Activated CD4-positive, alpha-beta memory T cell treated with anti-CD3 and anti-CD28 coated beads for 36 hours (primary cell): ENCODE results near the gene INSC. TPM values are rescaled to one million over a fixed set of nuclear protein-coding genes. Genes with fewer than 3 reads are reported as not detected.

Experiments
- CTCF ChIA-PET: fragments of 350-600 bp; sonication (Branson Sonifier 250); formaldehyde crosslinking; loops from one replicate; lab custom pipeline; 2021; ENCODE audit warnings: antibody characterized with exemption, inconsistent platforms; lab: Charles Lee
- POLR2A ChIA-PET: fragments of 350-600 bp; sonication (Branson Sonifier 250); formaldehyde crosslinking; loops from one replicate; lab custom pipeline; 2021; ENCODE audit warnings: antibody characterized with exemption; lab: Charles Lee
- DNase-seq: peaks from one replicate; pipeline ENCODE4 v3.0.0-alpha.2; 2020
- H3K27ac Mint-ChIP-seq: one replicate; pipeline ENCODE4 v1.8.0; 2021; ENCODE audit warnings: mixed read lengths
- H3K27me3 Mint-ChIP-seq: one replicate; pipeline ENCODE4 v1.8.0; 2021; ENCODE audit warnings: mixed read lengths
- H3K36me3 Mint-ChIP-seq: one replicate; pipeline ENCODE4 v1.8.0; 2021; ENCODE audit warnings: mixed read lengths
- H3K4me1 Mint-ChIP-seq: one replicate; pipeline ENCODE4 v1.8.0; 2021; ENCODE audit warnings: low read depth, mixed read lengths
- H3K4me3 Mint-ChIP-seq: one replicate; pipeline ENCODE4 v1.8.0; 2021; ENCODE audit warnings: mild to moderate bottlenecking, mixed read lengths
- H3K9me3 Mint-ChIP-seq: one replicate; pipeline ENCODE4 v1.8.0; 2021; ENCODE audit warnings: mixed read lengths
- intact Hi-C: fragments of 100-400 bp; cut with micrococcal nuclease; formaldehyde crosslinking; loops from one replicate; pipeline ENCODE4 v1.15.1; 2023
- total RNA-seq, 2 experiments: library from RNA; stranded (reverse); gene quantifications; one replicate each; pipeline ENCODE4 v1.2.3, GENCODE V29; 2021

The INSC gene
- total RNA-seq, 2 experiments from 2014 or later: 0.34 to 0.36 TPM

DNA sequence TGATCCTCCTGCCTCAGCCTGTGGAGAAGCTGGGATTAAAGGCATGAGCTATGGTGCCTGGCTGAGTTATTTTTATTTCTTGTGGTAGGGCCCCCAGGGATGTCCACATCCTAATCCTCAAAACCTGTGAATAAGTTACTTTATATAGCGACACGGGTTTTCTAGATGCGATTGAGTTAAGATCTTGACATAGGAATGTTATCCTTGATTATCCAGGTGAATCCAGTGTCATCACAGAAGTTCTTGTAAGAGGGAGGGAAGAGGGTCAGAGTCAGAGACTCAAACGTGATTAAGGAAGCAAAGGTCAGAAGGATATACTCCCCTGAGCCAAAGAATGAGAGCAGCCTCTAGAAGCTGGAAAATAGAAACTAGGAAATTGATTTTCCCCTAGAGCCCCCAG lies 117.8 kb downstream of the INSC start:
- Mint-ChIP-seq H3K9me3 (no peaks in the 10 kb centered on the region), H3K4me3 (no peak overlapping the region), H3K27ac (no peak overlapping the region), H3K36me3 (no peaks in the 10 kb centered on the region), H3K27me3 (peaks cover 3% of the 10 kb centered on the region), H3K4me1 (no peaks in the 10 kb centered on the region)
- POLR2A ChIA-PET: no interaction called here
- CTCF ChIA-PET: no interaction called here
- intact Hi-C loops: no loop called here
- DNase-seq: no peak

DNA sequence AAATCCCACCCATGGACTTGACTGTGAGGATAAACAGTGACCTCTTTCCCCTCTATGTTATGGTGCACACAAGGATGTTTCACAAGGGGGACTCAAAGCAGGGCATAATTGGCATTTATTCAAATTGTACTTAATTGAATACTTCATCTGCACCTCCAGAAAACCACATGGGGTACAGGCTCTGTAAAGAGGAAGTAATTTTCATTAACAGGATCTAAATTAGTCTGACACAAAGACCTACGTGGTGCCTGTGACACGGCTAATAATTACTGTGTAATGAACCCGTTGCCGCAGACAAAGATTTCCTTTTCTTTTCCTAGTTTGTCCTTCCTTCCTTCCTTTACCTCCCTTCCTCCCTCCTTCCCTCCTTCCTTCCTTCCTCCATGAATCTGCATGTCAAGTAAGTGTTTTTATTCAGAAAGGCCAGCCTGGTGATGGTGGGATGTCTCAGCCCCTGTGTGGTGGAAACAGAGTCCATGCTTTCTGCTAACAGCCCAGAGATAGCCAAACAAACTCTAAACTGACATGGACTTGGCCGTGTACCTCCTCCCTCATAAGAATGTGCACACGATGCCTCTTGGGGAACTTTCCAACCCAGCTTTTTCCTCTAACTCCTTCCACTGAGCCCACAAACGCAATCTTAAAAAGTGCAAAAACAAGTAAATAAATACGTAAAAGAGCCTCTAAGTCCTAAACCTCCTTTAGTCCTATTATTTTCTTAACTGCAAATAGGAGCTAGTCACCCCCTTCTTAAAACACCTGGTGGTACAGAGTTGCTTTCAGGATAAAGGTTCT lies 118.8 kb downstream of the INSC start:
- Mint-ChIP-seq H3K4me1 (no peaks in the 10 kb centered on the region), H3K27ac (no peak overlapping the region), H3K9me3 (peaks cover 2% of the 10 kb centered on the region), H3K36me3 (no peaks in the 10 kb centered on the region), H3K27me3 (peaks cover 3% of the 10 kb centered on the region), H3K4me3 (no peak overlapping the region)
- POLR2A ChIA-PET: no interaction called here
- CTCF ChIA-PET: interaction anchor here (1.0 kb wide), 1 partner anchor 133 kb away, joined by 3 read pairs; no protein-coding TSS in a partner anchor
- no peak for DNase-seq
- intact Hi-C loops: no loop called here

GRCh38 chr11:15234796-15235195 lies 120.1 kb downstream of the INSC start:
- no peak overlapping the region for H3K4me3 Mint-ChIP-seq
- intact Hi-C loops: no loop called here
- H3K9me3 Mint-ChIP-seq: peaks cover 2% of the 10 kb centered on the region
- no peaks in the 10 kb centered on the region for H3K27me3 Mint-ChIP-seq
- ChIA-PET CTCF (no interaction called here), POLR2A (no interaction called here)
- DNase-seq: no peak
- H3K27ac Mint-ChIP-seq: no peak overlapping the region
- no peaks in the 10 kb centered on the region for H3K36me3 Mint-ChIP-seq
- H3K4me1 Mint-ChIP-seq: no peaks in the 10 kb centered on the region

DNA sequence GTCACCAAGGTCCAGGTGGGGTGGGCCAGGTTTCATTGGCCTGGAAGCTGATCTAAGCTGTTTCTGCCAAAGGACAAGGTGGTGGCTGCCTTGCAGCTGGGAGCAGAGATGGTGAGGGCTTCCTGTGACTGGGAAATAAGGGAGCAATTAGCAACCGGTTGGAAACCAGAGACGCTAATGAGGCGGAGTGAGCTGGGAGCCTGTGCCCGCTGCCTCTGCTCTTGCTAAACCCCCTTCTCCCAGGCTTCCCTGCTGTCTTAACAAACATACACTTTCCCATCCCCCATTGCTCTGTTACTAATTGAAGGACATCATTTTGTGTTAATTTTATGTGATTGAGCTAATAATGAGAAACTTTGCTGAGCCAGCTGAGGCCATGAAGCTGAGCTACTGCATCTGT lies 121.8 kb downstream of the INSC start:
- Mint-ChIP-seq H3K4me3 (no peak overlapping the region), H3K4me1 (no peaks in the 10 kb centered on the region), H3K27ac (no peak overlapping the region), H3K36me3 (no peaks in the 10 kb centered on the region), H3K27me3 (no peaks in the 10 kb centered on the region), H3K9me3 (peaks cover 2% of the 10 kb centered on the region)
- ChIA-PET POLR2A (no interaction called here), CTCF (no interaction called here)
- DNase-seq: no peak
- intact Hi-C loops: no loop called here

DNA sequence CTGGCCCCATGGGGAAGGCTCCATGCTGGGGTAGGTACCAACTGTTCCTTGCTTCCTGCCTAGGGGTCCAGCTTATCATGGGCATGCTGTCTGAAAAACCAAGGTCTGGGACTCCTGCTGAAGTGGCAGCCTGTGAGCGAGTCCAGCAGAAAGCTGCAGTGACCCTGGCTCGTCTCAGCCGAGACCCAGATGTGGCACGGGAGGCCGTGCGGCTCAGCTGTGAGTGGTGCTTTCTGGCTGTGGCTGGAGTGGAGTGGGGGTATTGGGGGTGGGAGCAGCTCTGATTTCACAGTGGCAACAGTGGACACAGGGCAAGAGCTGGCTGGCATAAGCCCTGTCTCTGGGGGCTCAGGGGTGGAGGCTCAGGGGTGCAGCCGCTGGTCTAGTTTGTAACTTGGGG lies 124.1 kb downstream of the INSC start:
- H3K27ac Mint-ChIP-seq: no peak overlapping the region
- H3K4me1 Mint-ChIP-seq: no peaks in the 10 kb centered on the region
- DNase-seq: no peak
- no peaks in the 10 kb centered on the region for H3K27me3 Mint-ChIP-seq
- peaks cover 2% of the 10 kb centered on the region for H3K9me3 Mint-ChIP-seq
- H3K4me3 Mint-ChIP-seq: no peak overlapping the region
- H3K36me3 Mint-ChIP-seq: no peaks in the 10 kb centered on the region
- POLR2A ChIA-PET: no interaction called here
- CTCF ChIA-PET: no interaction called here
- intact Hi-C loops: no loop called here

- Mint-ChIP-seq H3K4me3 (no peak overlapping the region), H3K4me1 (no peaks in the 10 kb centered on the region), H3K27ac (no peak overlapping the region), H3K27me3 (peaks cover 1% of the 10 kb centered on the region), H3K36me3 (no peaks in the 10 kb centered on the region), H3K9me3 (no peaks in the 10 kb centered on the region)
- no peak for DNase-seq
- ChIA-PET POLR2A (no interaction called here), CTCF (no interaction called here)
- intact Hi-C loops: no loop called here
Observed at GRCh38 chr11:15248749-15249148, 134.0 kb downstream of the INSC start.

DNA sequence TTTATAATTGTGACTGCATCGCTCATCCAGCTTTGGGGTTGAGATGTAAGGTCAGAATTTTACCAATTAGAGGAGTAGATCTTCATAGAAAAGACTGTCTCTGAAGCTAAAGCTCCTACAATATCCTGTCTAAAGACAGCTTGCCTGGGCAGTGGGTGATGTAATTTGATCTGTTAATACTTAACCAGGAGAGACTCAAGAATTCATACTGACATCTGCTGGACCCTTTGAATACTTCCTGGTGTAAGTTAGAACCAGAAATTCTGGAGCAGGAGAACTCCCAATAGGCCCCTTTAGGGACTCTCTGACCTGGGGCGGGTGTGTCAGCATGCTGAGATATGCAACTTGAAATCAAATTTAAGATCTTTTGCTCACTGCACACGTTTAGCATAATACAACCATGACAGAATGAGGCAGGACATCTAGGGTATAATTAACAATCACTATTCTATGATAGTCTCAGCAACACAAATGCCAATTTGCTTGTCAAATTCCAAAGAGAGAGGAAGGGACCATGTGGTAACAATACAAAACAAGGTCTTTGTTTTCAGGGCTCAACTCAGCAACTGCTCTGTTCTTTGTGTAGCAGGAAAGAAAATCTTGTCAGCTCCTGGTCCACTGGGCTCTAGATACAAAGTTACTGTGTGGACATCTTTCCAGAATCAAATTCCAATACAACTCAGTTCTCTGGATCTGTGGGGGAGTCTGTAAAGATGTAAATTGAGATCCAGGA lies 143.9 kb downstream of the INSC start:
- Mint-ChIP-seq H3K4me1 (no peaks in the 10 kb centered on the region), H3K4me3 (no peak overlapping the region), H3K27me3 (peaks cover 10% of the 10 kb centered on the region), H3K36me3 (no peaks in the 10 kb centered on the region), H3K9me3 (no peaks in the 10 kb centered on the region), H3K27ac (no peak overlapping the region)
- intact Hi-C loops: no loop called here
- ChIA-PET POLR2A (no interaction called here), CTCF (no interaction called here)
- DNase-seq: no peak

GRCh38 chr11:15266999-15267398 lies 152.3 kb downstream of the INSC start:
- no peak for DNase-seq
- Mint-ChIP-seq H3K27ac (no peak overlapping the region), H3K4me3 (no peak overlapping the region), H3K9me3 (peaks cover 17% of the 10 kb centered on the region), H3K4me1 (no peaks in the 10 kb centered on the region), H3K27me3 (no peaks in the 10 kb centered on the region), H3K36me3 (no peaks in the 10 kb centered on the region)
- CTCF ChIA-PET: no interaction called here
- intact Hi-C loops: no loop called here
- POLR2A ChIA-PET: no interaction called here

DNA sequence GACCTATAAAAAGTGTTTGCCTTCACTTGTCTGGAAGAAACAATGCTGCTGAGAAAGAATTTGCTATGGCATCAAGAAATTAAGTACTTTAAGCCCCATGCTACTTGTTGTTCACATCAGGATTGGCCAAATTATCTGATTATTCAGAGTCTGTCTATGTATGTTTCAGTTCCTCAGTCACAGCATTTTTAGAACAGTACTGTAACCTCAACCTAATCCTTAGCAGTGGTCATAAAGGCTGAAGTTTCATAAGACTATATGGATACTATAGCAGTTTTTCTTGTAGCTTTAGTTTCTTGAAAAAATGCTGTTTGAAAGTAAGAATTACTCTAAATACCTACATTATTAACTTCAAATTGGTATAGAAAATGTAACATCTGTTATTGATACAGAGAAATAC lies 153.9 kb downstream of the INSC start:
- Mint-ChIP-seq H3K27me3 (peaks cover 1% of the 10 kb centered on the region), H3K9me3 (peaks cover 17% of the 10 kb centered on the region), H3K27ac (no peak overlapping the region), H3K4me1 (no peaks in the 10 kb centered on the region), H3K4me3 (no peak overlapping the region), H3K36me3 (no peaks in the 10 kb centered on the region)
- intact Hi-C loops: no loop called here
- DNase-seq: no peak
- ChIA-PET CTCF (no interaction called here), POLR2A (no interaction called here)

- no peaks in the 10 kb centered on the region for H3K4me1 Mint-ChIP-seq
- no peak overlapping the region for H3K27ac Mint-ChIP-seq
Observed at GRCh38 chr11:15275141-15275540, 160.4 kb downstream of the INSC start.

GRCh38 chr11:15276621-15277020 lies 161.9 kb downstream of the INSC start:
- no peak overlapping the region for H3K27ac Mint-ChIP-seq
- ChIA-PET CTCF (interaction anchor here (1.2 kb wide), 1 partner anchor 1336 kb away, joined by 3 read pairs; no protein-coding TSS in a partner anchor), POLR2A (no interaction called here)
- no peaks in the 10 kb centered on the region for H3K36me3 Mint-ChIP-seq
- no peak overlapping the region for H3K4me3 Mint-ChIP-seq
- H3K9me3 Mint-ChIP-seq: no peaks in the 10 kb centered on the region
- H3K4me1 Mint-ChIP-seq: no peaks in the 10 kb centered on the region
- intact Hi-C loops: no loop called here
- H3K27me3 Mint-ChIP-seq: peaks cover 15% of the 10 kb centered on the region
- DNase-seq: no peak

More at GRCh38 chr11:15275141-15275540, 160.4 kb downstream of the INSC start:
- H3K36me3 Mint-ChIP-seq: no peaks in the 10 kb centered on the region
- POLR2A ChIA-PET: no interaction called here
- no peak for DNase-seq
- H3K9me3 Mint-ChIP-seq: peaks cover 2% of the 10 kb centered on the region
- intact Hi-C loops: no loop called here
- no peak overlapping the region for H3K4me3 Mint-ChIP-seq
- peaks cover 13% of the 10 kb centered on the region for H3K27me3 Mint-ChIP-seq
- CTCF ChIA-PET: no interaction called here

GRCh38 chr11:15278128-15278527 lies 163.4 kb downstream of the INSC start:
- H3K4me3 Mint-ChIP-seq: no peak overlapping the region
- H3K4me1 Mint-ChIP-seq: no peaks in the 10 kb centered on the region
- H3K27ac Mint-ChIP-seq: no peak overlapping the region
- H3K27me3 Mint-ChIP-seq: peaks cover 22% of the 10 kb centered on the region
- DNase-seq: no peak
- intact Hi-C loops: no loop called here
- ChIA-PET POLR2A (no interaction called here), CTCF (interaction anchor here (1.2 kb wide), 1 partner anchor 1335 kb away, joined by 3 read pairs; no protein-coding TSS in a partner anchor)
- H3K36me3 Mint-ChIP-seq: no peaks in the 10 kb centered on the region
- H3K9me3 Mint-ChIP-seq: no peaks in the 10 kb centered on the region
